HCT116 (cell line): ENCODE results near the gene UBE2O. TPM values are rescaled to one million over a fixed set of nuclear protein-coding genes. Genes with fewer than 3 reads are reported as not detected.
A peak's percentile ranks its signal among the peaks of the same experiment; 100 is the strongest.

Experiments
- ATAC-seq: fragments of 200-7000 bp; cut with Tn5 transposase; 2 replicates; pipeline ENCODE4 v1.9.1; 2020; ENCODE audit warnings: mild to moderate bottlenecking, moderate library complexity
- BruUV-seq: library from RNA; stranded (reverse); fragments of 400-500 nt; replicated peaks from 2 replicates; lab custom pipeline; 2021; lab: Mats Ljungman, UMichigan
- CTCF ChIA-PET: fragments of 300-600 bp; sonication (Branson Sonifier 250); formaldehyde crosslinking; loops from one replicate; lab custom pipeline; 2021; ENCODE audit warnings: antibody characterized with exemption; lab: Charles Lee
- POLR2A ChIA-PET: fragments of 300-600, 350-600 bp; sonication (Branson Sonifier 250); formaldehyde crosslinking; loops from one replicate; lab custom pipeline; 2021; ENCODE audit warnings: antibody characterized with exemption; lab: Charles Lee
- RAD21 ChIA-PET, 2 experiments: fragments of 300-600 bp; sonication (Branson Sonifier 250); formaldehyde crosslinking; loops; one replicate each; lab custom pipeline; 2023; ENCODE audit warnings: low total read pairs in 2 of 2; ENCODE audit not compliant: uncharacterized antibody in 2 of 2, unreplicated experiment in 2 of 2, low non-redundant PET in 1 of 2; lab: Charles Lee
- DNase-seq: peaks from one replicate; pipeline ENCODE4 v3.0.0-alpha.2; 2010; ENCODE audit warnings: low read depth, low spot score
- H2AFZ ChIP-seq: fragments of 200-600 bp; shearing (Covaris generic), sonication (generic); 2 replicates; pipeline ENCODE4 v1.6.1; 2017; ENCODE audit warnings: low read depth, mixed run types, mixed read lengths, antibody characterized with exemption, low read length; ENCODE audit not compliant: poor library complexity, severe bottlenecking
- H3K27ac ChIP-seq: 2 replicates; pipeline ENCODE4 v1.5.1; 2012; ENCODE audit warnings: low read depth, low read length
- H3K27me3 ChIP-seq: fragments of 200-600 bp; sonication (generic); 2 replicates; pipeline ENCODE4 v1.6.1; 2016; ENCODE audit warnings: mixed run types, low read length, mixed read lengths; ENCODE audit not compliant: insufficient read depth
- H3K36me3 ChIP-seq, 2 experiments: fragments of 200-500 bp in 1 of 2; fragments of 200-600 bp in 1 of 2; sonication (Bioruptor generic) in 1 of 2; sonication (generic) in 1 of 2; 2 replicates each; pipeline versions ENCODE4 v1.5.1 to v1.6.1; 2014 to 2016; ENCODE audit warnings: low read length in 2 of 2, inconsistent platforms in 1 of 2, mixed read lengths in 1 of 2, mixed run types in 1 of 2; ENCODE audit not compliant: insufficient read depth in 2 of 2, control insufficient read depth in 1 of 2
- H3K4me1 ChIP-seq, 2 experiments: fragments of 200-600 bp in 1 of 2; sonication (generic) in 1 of 2; 2 replicates each; pipeline versions ENCODE4 v1.5.1 to v1.6.1; 2012 to 2017; ENCODE audit warnings: low read length in 2 of 2, inconsistent platforms in 1 of 2, mild to moderate bottlenecking in 1 of 2, mixed read lengths in 1 of 2, mixed run types in 1 of 2, moderate library complexity in 1 of 2; ENCODE audit not compliant: insufficient read depth in 2 of 2, control insufficient read depth in 1 of 2
- H3K4me2 ChIP-seq: fragments of 200-600 bp; sonication (generic); 2 replicates; pipeline ENCODE4 v1.6.1; 2017; ENCODE audit warnings: mixed run types, low read length, mixed read lengths
- H3K4me3 ChIP-seq, 2 experiments: fragments of 200-600 bp in 1 of 2; sonication (generic) in 1 of 2; replicated peaks in 1 of 2; 2 replicates each; pipeline ENCODE4 v1.5.1; 2011 to 2016; ENCODE audit warnings: low read length in 2 of 2, control low read depth in 1 of 2, low read depth in 1 of 2, mild to moderate bottlenecking in 1 of 2, mixed read lengths in 1 of 2, mixed run types in 1 of 2
- H3K79me2 ChIP-seq: fragments of 200-600 bp; sonication (generic); 2 replicates; pipeline ENCODE4 v1.6.1; 2017; ENCODE audit warnings: mild to moderate bottlenecking, mixed run types, low read length, moderate library complexity, mixed read lengths; ENCODE audit not compliant: insufficient read depth
- H3K9ac ChIP-seq: fragments of 200-600 bp; sonication (generic); 2 replicates; pipeline ENCODE4 v1.6.1; 2016; ENCODE audit warnings: low read length, mixed read lengths
- H3K9me2 ChIP-seq: fragments of 200-600 bp; sonication (generic), shearing (Covaris generic); 2 replicates; pipeline ENCODE4 v1.6.1; 2017; ENCODE audit warnings: mixed run types, mild to moderate bottlenecking, moderate library complexity; ENCODE audit not compliant: insufficient read depth
- H3K9me3 ChIP-seq, 2 experiments: fragments of 200-500 bp in 1 of 2; fragments of 200-600 bp in 1 of 2; sonication (Bioruptor generic) in 1 of 2; sonication (generic) in 1 of 2; 2 replicates each; pipeline ENCODE4 v1.6.1; 2014 to 2017; ENCODE audit warnings: low read length in 2 of 2, mixed read lengths in 2 of 2, inconsistent platforms in 1 of 2, low read depth in 1 of 2, mild to moderate bottlenecking in 1 of 2, mixed run types in 1 of 2, moderate library complexity in 1 of 2; ENCODE audit not compliant: control insufficient read depth in 1 of 2, insufficient read depth in 1 of 2
- H4K20me1 ChIP-seq: fragments of 200-600 bp; sonication (generic), shearing (Covaris generic); 2 replicates; pipeline ENCODE4 v1.6.1; 2017; ENCODE audit warnings: mixed run types, mild to moderate bottlenecking, moderate library complexity; ENCODE audit not compliant: insufficient read depth
- CBX3 ChIP-seq: IDR thresholded peaks from 2 replicates; pipeline ENCODE4 v1.6.1; 2012; ENCODE audit warnings: low read depth
- CEBPB ChIP-seq: IDR thresholded peaks from 2 replicates; pipeline ENCODE4 v1.6.1; 2012; ENCODE audit warnings: low read depth
- EGR1 ChIP-seq: IDR thresholded peaks from 2 replicates; pipeline ENCODE4 v1.6.1; 2012; ENCODE audit warnings: low read depth
- ELF1 ChIP-seq: IDR thresholded peaks from 2 replicates; pipeline ENCODE4 v1.6.1; 2012; ENCODE audit warnings: low read depth, borderline replicate concordance
- POLR2AphosphoS5 ChIP-seq: IDR thresholded peaks from 2 replicates; pipeline ENCODE4 v1.6.1; 2011; ENCODE audit warnings: mild to moderate bottlenecking, low read depth, low read length, moderate library complexity
- SP1 ChIP-seq: IDR thresholded peaks from 2 replicates; pipeline ENCODE4 v1.6.1; 2012; ENCODE audit warnings: low read depth
- SRF ChIP-seq: IDR thresholded peaks from 2 replicates; pipeline ENCODE4 v1.6.1; 2012; ENCODE audit warnings: low read depth
- TCF7L2 ChIP-seq: IDR thresholded peaks from 2 replicates; pipeline ENCODE4 v1.7.0; 2011; ENCODE audit warnings: borderline replicate concordance, inconsistent platforms; ENCODE audit not compliant: insufficient read depth, insufficient read length; ENCODE audit errors: extremely low read depth
- YY1 ChIP-seq: IDR thresholded peaks from 2 replicates; pipeline ENCODE4 v1.6.1; 2011; ENCODE audit warnings: low read length, low read depth, moderate library complexity, mild to moderate bottlenecking; ENCODE audit not compliant: insufficient replicate concordance; ENCODE audit errors: extremely low read depth
- ZFX ChIP-seq: fragments of 450-650 bp; IDR thresholded peaks from 2 replicates; pipeline ENCODE4 v1.6.1; 2017
- ZNF274 ChIP-seq: fragments of 200-500 bp; sonication (Bioruptor generic); IDR thresholded peaks from 2 replicates; pipeline ENCODE4 v1.6.1; 2014; ENCODE audit warnings: mild to moderate bottlenecking, low read depth, low read length, inconsistent platforms
- intact Hi-C: fragments of 100-400 bp; cut with micrococcal nuclease; formaldehyde crosslinking; loops from 2 replicates; pipeline ENCODE4 v1.10.0; 2022
- total RNA-seq: library from RNA; stranded (reverse); gene quantifications from one replicate; pipeline ENCODE4 v1.2.1, GENCODE V29; 2021; ENCODE audit not compliant: unreplicated experiment
- TF ChIP-seq, protein P1 (sequence below): IDR thresholded peaks from 2 replicates; pipeline ENCODE4 v1.6.1; 2012; ENCODE audit warnings: low read depth
- TF ChIP-seq, protein P2 (sequence below), 3 experiments: fragments of 200-600 bp in 1 of 3; sonication (generic) in 1 of 3; IDR thresholded peaks in 2 of 3; conservative IDR thresholded peaks in 1 of 3; 2 replicates each; pipeline ENCODE4 v1.5.1; 2012 to 2017; ENCODE audit warnings: low read depth in 2 of 3, low read length in 2 of 3, antibody characterized with exemption in 1 of 3, borderline replicate concordance in 1 of 3, control low read depth in 1 of 3, mild to moderate bottlenecking in 1 of 3, mixed read lengths in 1 of 3, mixed run types in 1 of 3, moderate library complexity in 1 of 3; ENCODE audit not compliant: insufficient read depth in 1 of 3
- TF ChIP-seq, protein P3 (sequence below): IDR thresholded peaks from 2 replicates; pipeline ENCODE4 v1.6.1; 2012

UBE2O gene
- total RNA-seq, 1 experiment from 2014 or later: 59.1 TPM

DNA sequence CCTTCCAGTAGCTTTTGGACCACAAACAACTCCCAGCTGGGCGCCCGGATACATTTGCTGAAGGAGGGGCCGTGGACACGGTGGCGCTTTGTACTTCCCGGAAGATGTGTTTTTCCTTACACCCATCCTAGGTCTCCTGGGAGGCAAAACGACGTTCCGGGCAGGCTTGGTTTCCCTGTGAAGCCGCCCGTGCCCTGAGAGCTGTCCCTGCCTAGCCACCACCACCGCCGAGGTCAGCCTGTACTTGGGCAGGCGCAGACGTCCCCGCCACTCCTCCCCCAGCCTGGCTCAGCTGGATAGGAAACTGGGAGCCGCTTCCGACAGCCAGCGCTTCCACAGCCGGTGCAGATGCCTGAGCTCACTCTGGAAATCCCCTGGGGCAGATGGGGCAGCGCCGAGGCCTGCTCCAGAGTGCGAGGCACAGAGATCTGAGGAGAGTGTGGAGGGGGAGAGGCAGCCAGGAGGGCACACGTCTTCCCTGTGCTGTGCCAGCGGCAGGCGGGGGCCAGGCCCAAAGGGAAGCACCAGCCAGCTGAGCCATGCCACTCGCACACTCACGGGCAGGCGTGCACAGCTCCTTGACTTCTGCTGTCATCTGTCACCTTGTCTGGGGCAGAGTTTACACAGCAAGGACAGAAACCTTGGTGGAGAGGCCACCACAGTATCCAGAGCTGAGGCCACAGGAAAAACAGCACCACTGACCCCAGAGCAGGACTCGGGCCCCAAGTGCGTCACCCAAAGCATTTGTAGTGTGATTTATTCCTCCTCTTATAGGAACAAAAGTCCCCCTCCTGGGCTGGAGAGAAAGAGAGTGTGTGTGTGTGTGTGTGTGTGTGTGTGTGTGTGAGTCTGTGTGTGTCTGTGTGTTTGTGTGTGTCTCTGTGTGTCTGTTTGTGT is 45.3 kb upstream of the UBE2O start:
- Histone ChIP-seq H4K20me1 (peaks cover 5% of the 10 kb centered on the region; the same call in 1 of the 2 replicates), H3K36me3 (no peaks in the 10 kb centered on the region; a peak in 1 of 4 replicates), H3K9ac (no peak overlapping the region), H3K27ac (peak overlapping the region; percentile 96; the same call in 1 of the 2 replicates), H3K79me2 (peaks cover 56% of the 10 kb centered on the region), H3K4me1 (peaks cover 32 to 43% of the 10 kb centered on the region in 2 experiments), H3K4me2 (peak overlapping the region; percentile 97), H3K4me3 (no peak overlapping the region), H3K9me3 (no peaks in the 10 kb centered on the region), H2AFZ (no peak overlapping the region), H3K9me2 (no peaks in the 10 kb centered on the region), H3K27me3 (no peaks in the 10 kb centered on the region)
- TF ChIP-seq, protein P1, sequence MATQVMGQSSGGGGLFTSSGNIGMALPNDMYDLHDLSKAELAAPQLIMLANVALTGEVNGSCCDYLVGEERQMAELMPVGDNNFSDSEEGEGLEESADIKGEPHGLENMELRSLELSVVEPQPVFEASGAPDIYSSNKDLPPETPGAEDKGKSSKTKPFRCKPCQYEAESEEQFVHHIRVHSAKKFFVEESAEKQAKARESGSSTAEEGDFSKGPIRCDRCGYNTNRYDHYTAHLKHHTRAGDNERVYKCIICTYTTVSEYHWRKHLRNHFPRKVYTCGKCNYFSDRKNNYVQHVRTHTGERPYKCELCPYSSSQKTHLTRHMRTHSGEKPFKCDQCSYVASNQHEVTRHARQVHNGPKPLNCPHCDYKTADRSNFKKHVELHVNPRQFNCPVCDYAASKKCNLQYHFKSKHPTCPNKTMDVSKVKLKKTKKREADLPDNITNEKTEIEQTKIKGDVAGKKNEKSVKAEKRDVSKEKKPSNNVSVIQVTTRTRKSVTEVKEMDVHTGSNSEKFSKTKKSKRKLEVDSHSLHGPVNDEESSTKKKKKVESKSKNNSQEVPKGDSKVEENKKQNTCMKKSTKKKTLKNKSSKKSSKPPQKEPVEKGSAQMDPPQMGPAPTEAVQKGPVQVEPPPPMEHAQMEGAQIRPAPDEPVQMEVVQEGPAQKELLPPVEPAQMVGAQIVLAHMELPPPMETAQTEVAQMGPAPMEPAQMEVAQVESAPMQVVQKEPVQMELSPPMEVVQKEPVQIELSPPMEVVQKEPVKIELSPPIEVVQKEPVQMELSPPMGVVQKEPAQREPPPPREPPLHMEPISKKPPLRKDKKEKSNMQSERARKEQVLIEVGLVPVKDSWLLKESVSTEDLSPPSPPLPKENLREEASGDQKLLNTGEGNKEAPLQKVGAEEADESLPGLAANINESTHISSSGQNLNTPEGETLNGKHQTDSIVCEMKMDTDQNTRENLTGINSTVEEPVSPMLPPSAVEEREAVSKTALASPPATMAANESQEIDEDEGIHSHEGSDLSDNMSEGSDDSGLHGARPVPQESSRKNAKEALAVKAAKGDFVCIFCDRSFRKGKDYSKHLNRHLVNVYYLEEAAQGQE: no peak
- no peak for TF ChIP-seq YY1
- TF ChIP-seq ELF1: no peak
- no peak for TF ChIP-seq CEBPB
- TF ChIP-seq, protein P2, sequence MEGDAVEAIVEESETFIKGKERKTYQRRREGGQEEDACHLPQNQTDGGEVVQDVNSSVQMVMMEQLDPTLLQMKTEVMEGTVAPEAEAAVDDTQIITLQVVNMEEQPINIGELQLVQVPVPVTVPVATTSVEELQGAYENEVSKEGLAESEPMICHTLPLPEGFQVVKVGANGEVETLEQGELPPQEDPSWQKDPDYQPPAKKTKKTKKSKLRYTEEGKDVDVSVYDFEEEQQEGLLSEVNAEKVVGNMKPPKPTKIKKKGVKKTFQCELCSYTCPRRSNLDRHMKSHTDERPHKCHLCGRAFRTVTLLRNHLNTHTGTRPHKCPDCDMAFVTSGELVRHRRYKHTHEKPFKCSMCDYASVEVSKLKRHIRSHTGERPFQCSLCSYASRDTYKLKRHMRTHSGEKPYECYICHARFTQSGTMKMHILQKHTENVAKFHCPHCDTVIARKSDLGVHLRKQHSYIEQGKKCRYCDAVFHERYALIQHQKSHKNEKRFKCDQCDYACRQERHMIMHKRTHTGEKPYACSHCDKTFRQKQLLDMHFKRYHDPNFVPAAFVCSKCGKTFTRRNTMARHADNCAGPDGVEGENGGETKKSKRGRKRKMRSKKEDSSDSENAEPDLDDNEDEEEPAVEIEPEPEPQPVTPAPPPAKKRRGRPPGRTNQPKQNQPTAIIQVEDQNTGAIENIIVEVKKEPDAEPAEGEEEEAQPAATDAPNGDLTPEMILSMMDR (IDR thresholded peaks at IDR 0.05 in 2 of 3, conservative IDR thresholded peaks at IDR 0.05 in 1 of 3; ENCODE audit: borderline replicate concordance in 1 of 3, insufficient read depth in 1 of 3, low read depth in 2 of 3, low read length in 2 of 3): no peak
- TF ChIP-seq, protein P3, sequence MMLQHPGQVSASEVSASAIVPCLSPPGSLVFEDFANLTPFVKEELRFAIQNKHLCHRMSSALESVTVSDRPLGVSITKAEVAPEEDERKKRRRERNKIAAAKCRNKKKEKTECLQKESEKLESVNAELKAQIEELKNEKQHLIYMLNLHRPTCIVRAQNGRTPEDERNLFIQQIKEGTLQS: no peak
- TF ChIP-seq TCF7L2: no peak
- no peak for TF ChIP-seq CBX3
- no peak for TF ChIP-seq ZNF274
- no peak for TF ChIP-seq SRF
- TF ChIP-seq POLR2AphosphoS5: no peak
- no peak for TF ChIP-seq ZFX
- no peak for TF ChIP-seq SP1
- no peak for TF ChIP-seq EGR1
- CTCF ChIA-PET: interaction anchor here (1.3 to 2.2 kb wide), 3 partner anchors 25 to 132 kb away, joined by 3 to 12 read pairs (median 6); no protein-coding TSS in a partner anchor
- no peak for DNase-seq
- intact Hi-C loops: no loop called here
- BruUV-seq: no TSS peak
- RAD21 ChIA-PET: no interaction called here
- no peak for ATAC-seq
- POLR2A ChIA-PET: interaction anchor here (1.1 to 1.6 kb wide), 2 partner anchors 40 to 45 kb away, joined by 3 to 7 read pairs; no protein-coding TSS in a partner anchor
